Fibroblast of skin of right biceps (primary cell): Measurements from ENCODE around the gene CERS6.
A peak's percentile ranks its signal among the peaks of the same experiment; 100 is the strongest.

ENCODE experiments used
- DNase-seq: peaks from one replicate; pipeline ENCODE4 v3.0.0-alpha.2; 2013

The CERS6 gene

DNA sequence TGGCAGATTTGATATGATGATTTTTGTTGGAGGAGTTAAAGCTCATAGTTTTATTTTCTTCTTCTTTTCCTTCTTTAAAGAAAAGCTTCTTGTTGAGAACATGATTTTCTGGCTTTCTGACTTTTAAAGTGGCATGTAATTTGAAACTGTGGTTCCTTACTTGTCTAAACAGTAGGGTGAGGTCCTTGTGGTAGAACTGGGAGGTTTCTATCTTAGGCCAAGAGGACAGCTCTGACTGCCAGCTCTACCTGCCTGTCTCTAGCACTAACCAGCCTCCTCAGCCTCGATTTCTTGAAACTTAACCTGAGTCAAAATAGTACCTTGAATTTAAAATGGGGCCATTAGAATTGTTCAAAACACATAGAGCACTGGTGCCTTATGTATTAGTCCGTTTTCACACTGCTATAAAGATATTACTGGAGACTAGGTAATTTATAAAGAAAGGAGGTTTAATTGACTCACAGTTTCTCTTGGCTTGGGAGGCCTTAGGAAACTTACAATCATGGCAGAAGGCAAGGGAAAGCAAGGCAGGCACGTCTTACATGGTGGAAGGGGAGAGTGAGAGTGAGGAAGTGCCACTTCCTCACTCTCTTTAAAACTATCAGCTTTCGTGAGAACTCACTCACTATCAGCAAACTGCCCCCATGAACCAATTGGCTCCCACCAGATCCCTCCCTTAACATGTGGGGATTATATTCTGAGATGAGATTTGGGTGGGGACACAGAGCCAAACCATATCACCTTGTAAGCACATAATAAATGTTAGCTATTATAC lies 119.0 kb downstream of the CERS6 start:
- DNase-seq: no peak

DNA sequence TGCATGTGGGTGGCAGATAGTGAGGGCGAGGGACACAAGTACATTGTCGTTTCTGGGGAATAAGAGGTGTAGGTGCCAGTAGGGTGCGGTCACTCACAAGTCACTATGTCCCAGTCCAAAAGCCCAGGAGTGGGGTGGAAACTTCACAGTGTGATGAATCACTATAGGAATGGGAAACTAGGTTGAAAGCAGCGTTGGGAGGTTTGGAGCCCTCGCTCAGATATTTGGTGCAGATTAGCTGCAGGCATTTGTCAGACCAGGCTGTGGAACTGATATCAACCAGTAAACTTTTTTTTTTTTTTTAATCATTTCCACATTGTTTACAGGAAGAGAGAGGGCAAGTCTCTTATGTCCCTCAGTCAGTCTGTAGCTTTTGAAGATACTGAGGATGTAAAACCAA lies 121.8 kb downstream of the CERS6 start:
- no peak for DNase-seq

DNA sequence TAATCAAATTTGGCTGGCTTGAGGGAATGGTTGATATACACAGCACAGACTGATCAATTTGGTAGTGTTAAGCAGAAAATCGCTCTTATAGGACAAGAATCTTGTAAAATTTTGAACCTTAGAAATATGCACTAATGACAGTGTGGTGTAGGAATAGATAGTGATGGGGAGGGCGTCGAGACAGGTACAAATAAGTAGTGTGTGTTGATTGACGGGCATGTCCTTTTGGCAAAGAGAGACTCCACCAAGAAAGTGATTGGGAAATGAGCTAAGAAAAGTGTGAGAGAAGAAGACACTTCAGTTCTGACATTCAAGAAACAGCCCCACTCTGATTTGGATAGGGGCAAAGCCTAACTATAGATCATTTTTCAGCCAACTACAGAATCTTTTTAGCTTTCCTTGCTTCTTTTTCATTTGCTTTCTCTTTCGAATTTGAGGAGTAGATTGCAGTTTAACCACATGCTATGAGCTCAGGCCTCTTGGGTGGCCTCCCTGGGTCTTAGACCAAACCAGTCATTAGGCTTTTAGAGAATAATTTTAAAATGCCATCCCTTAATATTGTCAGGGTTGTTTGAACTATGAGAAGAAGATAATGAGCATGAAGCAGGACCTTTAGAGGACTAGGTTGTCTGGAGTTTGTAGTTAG lies 127.1 kb downstream of the CERS6 start:
- DNase-seq: peak; percentile 42

DNA sequence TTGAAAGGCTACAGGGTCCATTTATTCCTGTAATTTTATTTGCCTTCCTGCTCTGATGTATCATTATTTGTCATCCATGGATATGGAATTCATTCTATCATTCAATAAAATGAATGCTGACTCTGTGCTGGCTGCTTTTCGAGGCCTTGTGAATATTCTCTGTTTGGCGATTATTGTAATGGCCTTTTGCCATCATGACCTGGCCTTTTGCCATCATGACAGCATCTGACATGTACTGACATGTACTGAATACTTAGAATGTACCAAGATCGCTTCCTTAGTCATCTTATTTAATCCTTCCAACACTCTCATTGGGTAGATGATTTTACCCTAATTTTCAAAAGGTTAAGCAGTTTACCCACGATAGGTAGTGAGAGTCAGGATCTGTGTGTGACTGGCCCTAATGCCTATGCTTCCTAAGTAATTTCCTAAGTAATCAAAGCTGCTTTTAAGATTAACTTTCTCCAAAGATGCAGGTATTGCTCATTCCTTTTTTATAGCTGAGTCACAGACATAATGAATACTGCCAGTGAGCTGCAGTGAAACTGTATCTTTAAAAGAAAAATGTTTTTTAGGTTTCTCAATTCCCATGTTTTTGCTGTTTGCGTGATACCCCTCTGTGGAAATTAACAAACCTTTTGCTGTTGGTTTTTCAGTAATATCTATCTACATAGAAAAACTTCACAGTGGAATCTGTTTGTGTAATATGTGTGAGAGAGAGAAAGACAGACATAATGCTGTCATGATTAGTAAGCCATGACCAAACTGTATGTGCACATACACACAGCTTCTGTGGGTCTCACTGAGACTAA lies 127.8 kb downstream of the CERS6 start:
- DNase-seq: peak; percentile 71

DNA sequence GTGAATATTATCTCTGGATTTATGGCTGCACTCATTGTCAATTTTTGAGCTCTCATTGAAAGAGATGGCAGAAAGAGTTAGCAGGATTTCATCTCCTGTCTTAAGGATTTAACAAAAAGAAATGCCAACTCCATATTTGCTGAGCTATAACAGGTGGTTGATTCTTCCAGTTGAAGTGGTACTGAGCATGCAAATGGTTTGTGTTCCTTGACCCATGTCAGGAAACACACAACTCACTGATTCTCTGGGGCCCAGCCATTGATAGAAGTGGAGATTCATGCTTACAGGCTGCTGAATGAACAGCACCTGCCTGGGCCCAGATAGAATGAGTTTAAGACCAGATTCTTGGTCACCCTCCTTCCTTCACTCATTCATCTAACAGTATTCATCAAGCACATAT lies 128.8 kb downstream of the CERS6 start:
- no peak for DNase-seq

DNA sequence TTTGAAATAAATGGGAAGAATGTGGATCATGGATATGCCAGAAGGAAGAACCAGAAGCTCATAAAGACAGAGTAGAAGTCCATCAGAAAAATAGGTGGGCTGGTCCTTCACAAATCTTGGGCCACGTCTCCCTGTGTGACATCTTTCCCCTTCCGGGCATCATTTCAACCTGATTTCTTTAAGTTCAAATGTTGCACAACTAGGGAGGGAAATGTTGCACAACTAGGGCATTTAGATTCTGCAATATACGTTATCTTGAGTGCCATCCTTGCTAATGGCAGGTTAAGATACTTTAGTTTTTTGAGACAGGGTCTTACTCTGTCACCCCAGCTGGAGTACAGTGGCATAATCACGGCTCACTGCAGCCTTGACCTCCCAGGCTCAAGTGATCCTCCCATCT lies 129.6 kb downstream of the CERS6 start:
- DNase-seq: no peak

DNA sequence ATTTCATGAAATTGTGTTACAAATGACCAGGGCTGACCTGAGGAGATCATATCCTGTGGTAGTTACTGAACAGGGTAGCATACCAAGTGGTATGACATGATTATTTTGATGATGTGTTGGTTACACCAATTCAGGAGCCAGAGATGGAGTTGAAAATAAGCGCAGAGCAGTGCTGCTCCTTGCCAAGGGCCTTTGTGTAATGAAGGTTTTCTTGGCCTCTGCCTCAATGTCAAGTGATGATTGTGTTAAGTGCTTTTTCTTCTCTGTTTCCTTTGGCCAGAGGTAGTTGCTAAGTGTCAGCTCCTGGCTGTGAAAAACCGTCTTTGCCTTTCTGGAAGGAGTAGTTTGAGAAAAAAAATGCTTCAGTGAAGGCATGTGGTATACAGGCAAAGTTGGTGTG lies 131.2 kb downstream of the CERS6 start:
- DNase-seq: no peak

DNA sequence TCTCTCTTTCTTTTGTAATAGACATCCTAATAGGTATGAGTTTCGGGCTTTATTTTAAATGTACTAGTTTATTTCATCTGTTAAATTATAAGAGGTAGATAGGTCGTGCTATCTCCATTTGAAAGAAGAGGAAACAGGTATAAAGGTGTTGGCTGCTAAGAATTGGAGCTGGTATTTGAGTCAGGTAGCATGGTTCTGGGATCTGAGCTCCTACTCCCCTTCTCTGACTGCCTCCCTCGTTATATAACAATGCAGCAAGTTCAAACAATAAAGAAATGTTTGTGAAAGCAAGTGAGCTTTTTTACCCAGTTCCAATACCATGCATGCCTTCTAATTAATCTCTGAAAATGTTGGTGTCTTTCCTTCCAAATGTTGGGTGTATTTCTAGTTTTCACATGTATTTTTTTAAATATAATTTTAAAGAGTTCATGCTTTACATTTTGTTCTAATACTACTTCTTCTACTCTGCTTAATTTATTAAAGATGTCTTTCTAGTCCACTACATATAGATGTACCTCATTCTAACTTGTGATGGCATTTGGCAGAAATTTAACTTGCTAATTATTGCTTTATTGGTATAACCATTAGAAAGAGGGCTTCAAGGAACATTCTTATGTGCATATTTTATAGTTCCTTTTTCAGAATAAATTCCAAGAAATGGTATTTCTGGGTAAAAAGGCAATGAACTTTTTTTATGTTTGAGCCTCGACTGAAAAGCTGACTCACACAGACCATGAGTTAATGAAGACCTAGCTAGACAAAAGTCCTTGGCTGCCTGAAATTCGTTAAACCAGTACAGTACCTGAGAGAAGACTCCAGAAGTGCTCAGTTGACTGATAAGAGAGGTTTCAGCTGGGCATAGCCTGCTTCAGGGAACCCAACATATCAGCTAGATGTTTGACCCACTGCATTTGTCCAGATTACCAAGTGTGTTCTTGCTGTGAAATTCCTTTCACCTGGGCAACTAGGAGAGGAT lies 133.5 kb downstream of the CERS6 start:
- no peak for DNase-seq

DNA sequence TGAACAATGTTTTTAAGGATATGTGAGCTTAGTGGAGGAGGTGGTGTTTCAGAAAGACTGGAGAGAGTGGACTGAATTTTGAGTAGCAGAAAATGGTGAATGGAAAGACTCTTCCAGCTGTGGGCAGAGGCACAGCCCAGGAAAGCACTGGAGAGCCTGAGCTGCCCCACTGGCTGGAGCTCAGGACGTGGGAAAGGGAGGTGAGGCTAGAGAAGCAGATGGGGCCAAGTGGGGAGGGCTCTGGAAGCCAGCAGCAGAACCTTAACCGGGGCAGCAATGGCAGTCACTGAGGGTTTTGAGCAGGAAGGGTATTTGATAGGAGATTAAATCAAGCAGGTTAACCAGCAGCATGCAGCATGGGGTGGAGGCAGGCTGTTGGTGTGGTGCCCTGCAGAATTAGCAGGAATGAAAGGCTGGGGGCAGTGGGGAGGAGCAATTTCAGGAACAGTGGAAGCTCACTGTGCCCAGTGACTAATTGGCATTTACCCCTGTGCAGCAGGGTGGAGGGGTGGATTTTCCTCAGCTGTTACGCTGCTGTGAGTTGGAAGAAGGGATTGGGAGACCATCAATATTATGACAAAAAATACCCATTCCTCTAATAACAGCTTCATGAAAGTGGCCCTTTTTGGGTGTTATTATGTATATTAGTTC lies 136.2 kb downstream of the CERS6 start:
- DNase-seq: no peak

DNA sequence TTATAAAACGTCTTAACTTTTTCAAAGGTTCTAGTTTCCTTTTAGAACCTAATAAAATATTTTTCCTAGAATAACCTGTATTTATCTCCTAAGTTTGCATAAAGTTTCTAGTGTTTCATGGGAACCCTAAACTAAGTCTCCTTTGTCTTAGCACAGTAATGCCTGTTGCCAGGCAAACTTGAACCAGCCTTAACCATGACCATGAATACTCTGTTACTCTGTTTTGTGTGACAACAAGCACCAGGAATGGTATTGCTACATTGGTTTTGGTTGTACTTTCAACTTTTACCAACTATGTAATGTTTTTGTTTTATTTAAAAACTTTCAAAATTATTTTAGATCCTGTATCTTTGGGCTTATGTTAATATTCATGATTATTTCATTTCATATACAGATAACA lies 137.6 kb downstream of the CERS6 start:
- no peak for DNase-seq

DNA sequence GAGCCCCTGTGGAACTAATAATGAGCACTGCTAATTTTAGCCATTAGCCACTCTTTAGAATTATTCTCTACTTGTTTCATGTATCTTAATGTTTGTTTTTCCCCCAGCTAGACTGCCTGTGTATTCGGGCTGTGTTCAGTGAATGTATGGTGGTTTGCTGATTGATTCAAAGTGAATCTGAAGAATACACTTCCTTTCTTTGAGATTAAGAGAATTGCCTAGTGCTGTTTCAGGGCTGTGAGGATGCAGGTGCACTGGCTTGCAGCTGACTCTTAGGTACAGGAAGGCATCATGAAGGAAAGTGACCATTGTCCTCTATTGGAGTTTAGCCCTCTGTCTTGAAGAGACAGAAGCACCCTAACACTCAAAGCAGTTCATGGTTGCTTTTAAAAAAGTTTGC lies 138.7 kb downstream of the CERS6 start:
- no peak for DNase-seq

DNA sequence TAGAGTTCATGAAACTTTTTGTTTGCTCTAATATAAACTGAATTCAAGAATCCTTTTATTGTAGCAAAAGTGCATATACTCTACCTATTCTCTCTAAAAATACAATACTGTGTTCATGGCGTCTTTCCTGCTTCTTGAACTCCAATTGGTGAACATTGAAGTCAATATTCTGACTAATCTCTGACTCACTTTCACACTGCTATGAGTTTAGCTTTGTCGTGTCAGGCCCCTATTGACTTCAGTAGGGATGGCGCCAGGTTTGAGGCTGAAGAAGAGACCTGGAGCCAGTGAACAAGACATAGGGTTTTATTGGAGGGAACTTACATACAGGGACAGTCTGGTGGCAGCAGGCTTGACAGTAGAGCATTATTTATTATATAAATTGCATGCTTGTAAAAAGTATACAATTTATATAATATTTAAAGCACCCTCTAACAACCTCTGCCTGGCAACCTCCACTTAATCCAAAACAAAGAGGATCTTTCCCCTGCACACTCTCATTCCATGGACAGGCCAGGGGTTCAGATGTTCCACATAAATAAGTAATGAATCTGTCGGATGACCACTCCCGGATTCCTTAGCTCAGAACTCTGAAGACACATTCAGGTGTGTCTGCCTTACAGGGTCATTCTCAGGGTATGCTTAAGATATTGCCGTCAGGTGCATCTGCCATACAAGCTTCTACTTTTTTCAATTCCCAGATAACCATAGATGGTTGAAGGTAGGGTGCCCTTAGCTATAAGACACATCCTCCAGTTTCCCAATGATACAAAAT lies 141.0 kb downstream of the CERS6 start:
- peak; percentile 22 for DNase-seq

DNA sequence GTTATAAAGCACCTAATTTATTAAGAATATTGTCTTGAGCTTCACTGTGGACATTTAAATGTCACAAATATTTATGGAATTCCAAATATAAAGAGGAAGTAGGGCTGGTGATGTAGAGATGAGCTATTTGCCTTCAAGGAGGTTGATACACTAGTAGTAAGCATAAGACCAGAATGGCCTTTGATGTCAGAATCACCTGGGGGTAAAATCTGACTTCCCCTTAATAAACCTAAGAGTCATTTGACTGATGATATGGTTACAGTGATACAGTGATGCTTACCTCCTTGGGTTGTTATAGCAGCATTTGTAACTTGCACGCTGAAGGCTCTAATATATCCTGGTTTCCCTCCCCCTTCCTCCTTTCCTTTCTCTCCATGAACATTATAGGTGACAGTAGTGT lies 143.7 kb downstream of the CERS6 start:
- DNase-seq: no peak

DNA sequence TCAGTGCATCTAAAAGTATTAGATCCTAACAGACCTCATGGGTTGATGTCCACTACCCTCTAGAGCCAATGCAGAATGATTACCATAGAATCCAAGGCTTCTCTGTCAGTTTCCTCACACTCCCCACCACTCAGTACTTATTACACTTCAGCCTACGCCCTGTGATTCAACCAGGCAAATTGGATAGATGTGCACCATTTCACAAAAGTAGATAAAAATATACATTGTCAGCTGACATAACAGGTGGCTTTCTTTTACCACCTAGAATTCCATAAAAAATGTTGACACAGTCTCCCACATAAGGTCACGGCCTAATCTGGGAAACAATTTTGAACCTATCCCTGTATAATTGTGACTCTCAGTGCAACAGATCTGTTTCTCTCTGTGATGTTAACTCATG lies 144.9 kb downstream of the CERS6 start:
- no peak for DNase-seq

DNA sequence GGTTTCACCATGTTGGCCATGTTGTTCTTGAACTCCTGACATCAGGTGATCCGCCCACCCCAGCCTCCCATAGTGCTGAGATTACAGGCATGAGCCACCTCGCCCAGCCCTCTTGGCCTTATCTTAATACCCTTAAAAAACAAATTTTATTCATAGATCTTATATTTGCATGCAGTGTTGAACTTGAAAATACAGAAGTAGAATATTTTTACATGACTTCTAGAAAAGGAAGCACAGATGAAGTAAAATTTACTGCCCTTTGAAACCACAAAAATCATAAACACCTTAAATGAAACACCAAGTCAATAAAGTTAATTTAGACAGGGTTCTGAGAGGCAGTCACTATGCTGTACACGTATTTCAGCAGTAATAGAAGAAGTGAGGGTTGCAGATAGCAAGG lies 145.7 kb downstream of the CERS6 start:
- DNase-seq: no peak

DNA sequence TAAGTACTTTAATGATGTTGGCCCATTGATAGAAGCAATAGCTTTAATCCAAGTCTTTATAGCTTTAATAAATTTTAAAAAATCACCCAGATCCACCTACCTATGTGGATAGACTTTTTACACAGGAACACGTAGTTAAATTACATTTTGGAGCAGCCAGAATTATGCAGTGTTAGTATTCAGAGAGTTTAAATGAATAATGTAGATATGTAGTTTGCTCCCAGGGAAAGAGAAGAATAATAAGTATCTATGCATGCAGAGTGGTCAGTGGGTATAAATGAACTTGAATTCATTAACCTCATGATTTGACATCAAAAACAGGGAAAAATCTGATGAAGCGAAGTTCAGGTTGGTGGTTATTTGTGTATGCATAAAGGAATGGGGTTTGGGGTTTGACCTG lies 146.3 kb downstream of the CERS6 start:
- no peak for DNase-seq

DNA sequence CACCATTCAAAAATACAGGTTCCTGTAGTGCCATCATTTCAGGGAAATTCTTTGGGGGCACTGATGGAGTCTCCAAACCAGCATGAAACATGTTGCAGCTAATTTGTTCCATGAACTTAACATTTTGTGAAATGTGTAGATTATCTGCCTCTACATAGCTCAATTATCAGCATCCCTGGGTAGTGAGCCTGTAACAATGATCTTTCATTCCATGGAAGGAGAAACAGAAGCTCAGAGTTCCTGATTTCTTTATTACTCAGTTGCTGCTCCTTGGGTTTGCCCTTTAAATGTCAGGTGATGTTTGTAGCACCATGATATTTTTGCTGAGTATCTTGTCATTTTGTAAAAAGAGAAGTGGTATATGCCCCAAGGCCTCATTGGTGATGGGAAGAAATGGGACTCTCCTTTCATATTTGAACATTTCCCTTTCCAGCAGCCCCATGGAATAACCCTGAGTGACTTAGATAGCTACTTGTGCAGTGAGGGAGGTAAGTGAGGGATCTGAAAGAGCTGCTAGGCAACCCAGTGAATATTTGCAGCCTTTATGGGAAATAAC lies 146.9 kb downstream of the CERS6 start:
- no peak for DNase-seq

DNA sequence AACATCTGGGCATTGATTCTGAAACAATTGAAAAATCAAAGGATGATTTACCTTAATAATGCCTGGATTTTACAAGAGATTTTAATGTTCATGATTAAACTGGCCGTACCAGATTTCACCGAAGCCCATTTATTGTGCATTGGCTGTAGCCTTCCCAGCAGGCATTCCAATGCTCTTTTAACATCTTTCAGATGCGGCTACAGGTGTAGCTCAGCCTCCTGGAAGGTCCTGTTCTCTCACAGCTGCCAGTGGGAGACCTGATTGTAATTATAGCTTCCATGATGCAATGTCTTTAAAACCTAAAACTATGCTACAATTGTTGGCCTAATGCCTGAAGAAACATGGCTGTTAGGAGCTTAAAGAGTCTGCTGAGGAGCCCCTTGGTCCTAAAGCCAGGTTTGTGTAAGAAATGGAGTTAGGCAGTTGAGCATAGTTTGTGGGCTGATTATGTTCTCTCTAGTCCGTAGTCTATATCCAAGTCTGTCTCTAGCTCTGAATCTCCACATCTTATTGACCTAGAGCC lies 147.4 kb downstream of the CERS6 start:
- DNase-seq: peak; percentile 38

DNA sequence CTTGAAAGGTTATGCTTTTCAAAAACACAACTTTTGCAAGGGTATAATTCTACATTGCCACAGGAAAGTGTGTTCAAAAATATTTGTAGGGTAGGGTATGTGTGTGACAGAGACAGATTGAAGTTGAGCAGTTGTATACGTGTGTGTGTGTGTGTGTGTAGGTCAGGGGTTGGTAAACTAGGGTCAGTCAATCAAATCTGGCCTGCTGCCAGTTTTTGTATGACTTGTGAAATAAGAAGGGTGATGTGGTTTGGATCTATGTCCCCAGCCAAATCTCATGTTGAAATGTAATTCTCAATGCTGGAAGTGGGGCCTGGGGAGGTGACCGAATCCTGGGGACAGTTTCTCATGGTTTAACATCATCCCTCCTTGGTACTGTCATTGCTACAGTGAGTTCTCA lies 148.2 kb downstream of the CERS6 start:
- no peak for DNase-seq

DNA sequence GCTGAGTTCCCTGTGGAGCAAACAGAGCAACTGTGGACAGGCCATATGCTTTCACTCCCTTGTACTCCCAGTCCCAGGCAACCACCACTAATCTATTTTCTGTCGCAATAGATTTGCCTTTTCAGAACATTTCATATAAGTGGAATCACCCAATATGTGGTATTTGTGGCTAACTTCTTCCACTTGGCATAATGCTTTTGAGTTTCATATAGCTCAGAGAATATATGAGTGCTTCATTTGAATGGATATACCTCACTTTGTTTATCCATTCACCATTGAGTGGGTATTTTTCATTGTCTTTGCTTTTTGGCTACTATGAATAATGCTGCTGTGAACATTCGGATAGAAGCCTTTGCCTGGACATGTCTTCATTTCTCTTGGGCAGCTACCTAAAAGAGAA lies 151.9 kb downstream of the CERS6 start:
- DNase-seq: peak; percentile 40

DNA sequence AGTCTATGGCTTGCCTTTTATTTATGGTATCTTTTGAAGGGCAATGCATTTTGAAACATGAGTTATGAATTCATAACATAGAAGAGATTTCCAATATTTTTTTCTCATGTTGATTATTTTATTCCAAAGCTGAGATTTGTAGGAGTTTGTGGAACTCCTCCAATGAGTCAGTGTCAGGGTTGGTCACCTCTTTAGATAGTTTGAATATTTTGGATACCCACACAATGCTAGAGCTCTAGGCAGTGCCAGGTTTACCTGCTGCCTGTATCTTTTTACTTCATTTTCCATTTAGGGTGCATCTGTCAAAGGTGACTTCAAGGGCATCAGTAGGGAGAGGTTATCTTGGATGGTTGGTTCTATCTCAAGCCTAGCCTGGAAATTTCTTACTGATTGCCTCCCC lies 152.7 kb downstream of the CERS6 start:
- no peak for DNase-seq
